B cell (primary cell): Measurements from ENCODE around the gene LDHAL6A. TPM values are rescaled to one million over a fixed set of nuclear protein-coding genes. Genes with fewer than 3 reads are reported as not detected.

Source experiments
- ATAC-seq: fragments of 200-7000 bp; cut with Tn5 transposase; one replicate; pipeline ENCODE4 v1.10.0; 2021; ENCODE audit warnings: low read depth, mild to moderate bottlenecking, moderate number of reproducible peaks, moderate library complexity
- CTCF ChIA-PET: fragments of 350-600 bp; sonication (Branson Sonifier 250); formaldehyde crosslinking; loops from one replicate; lab custom pipeline; 2021; ENCODE audit warnings: antibody characterized with exemption, inconsistent platforms; lab: Charles Lee
- POLR2A ChIA-PET: fragments of 350-600 bp; sonication (Branson Sonifier 250); formaldehyde crosslinking; loops from one replicate; lab custom pipeline; 2021; ENCODE audit warnings: antibody characterized with exemption; lab: Charles Lee
- DNase-seq: peaks from one replicate; pipeline ENCODE4 v3.0.0; 2013
- H2AFZ ChIP-seq: 2 replicates; pipeline ENCODE4 v1.6.1; 2012; ENCODE audit warnings: mild to moderate bottlenecking, low read depth, low read length; ENCODE audit not compliant: insufficient read depth, poor library complexity, severe bottlenecking
- H3K27ac ChIP-seq, 2 donors: 1 replicate in 1 of 2; 2 replicates in 1 of 2; pipeline ENCODE4 v1.5.1; 2012 to 2013; ENCODE audit warnings: low read length in 2 of 2, mild to moderate bottlenecking in 2 of 2, moderate library complexity in 1 of 2
- H3K27me3 ChIP-seq, 4 experiments: fragments of 200-600 bp in 1 of 4; sonication (generic) in 1 of 4; replicated peaks in 1 of 4; 1 replicate in 2 of 4; 2 replicates in 2 of 4; pipeline versions ENCODE4 v1.6.1 to v1.7.0; 2013 to 2016; ENCODE audit warnings: low read length in 3 of 4, mild to moderate bottlenecking in 2 of 4, mixed read lengths in 1 of 4, moderate library complexity in 1 of 4; ENCODE audit not compliant: insufficient read depth in 4 of 4, control insufficient read depth in 3 of 4; ENCODE audit errors: control extremely low read depth in 1 of 4
- H3K36me3 ChIP-seq, 2 experiments: replicated peaks in 1 of 2; 1 replicate in 1 of 2; 2 replicates in 1 of 2; pipeline versions ENCODE4 v1.6.1 to v1.7.1; 2013; ENCODE audit warnings: low read length in 1 of 2; ENCODE audit not compliant: insufficient read depth in 2 of 2, control insufficient read depth in 1 of 2; ENCODE audit errors: control extremely low read depth in 1 of 2, extremely low read depth in 1 of 2
- H3K4me1 ChIP-seq, 2 donors: fragments of 200-600 bp in 1 of 2; sonication (generic) in 1 of 2; 1 replicate in 1 of 2; 2 replicates in 1 of 2; pipeline versions ENCODE4 v1.5.1 to v1.6.1; 2013 to 2017; ENCODE audit warnings: low read length in 2 of 2; ENCODE audit not compliant: control insufficient read depth in 2 of 2, insufficient read depth in 2 of 2
- H3K4me2 ChIP-seq: replicated peaks from 2 replicates; pipeline ENCODE3; 2012; ENCODE audit warnings: mild to moderate bottlenecking, low read depth, low read length; ENCODE audit not compliant: poor library complexity, severe bottlenecking
- H3K4me3 ChIP-seq, 5 experiments: fragments of 200-600 bp in 1 of 5; sonication (generic) in 1 of 5; 1 replicate in 3 of 5; 2 replicates in 2 of 5; pipeline versions ENCODE4 v1.5.1 to v1.7.0; 2011 to 2016; ENCODE audit warnings: low read length in 4 of 5, mild to moderate bottlenecking in 4 of 5, low read depth in 2 of 5, control low read depth in 1 of 5, moderate library complexity in 1 of 5; ENCODE audit not compliant: insufficient read depth in 1 of 5; ENCODE audit errors: control extremely low read depth in 1 of 5, extremely low read depth in 1 of 5
- H3K79me2 ChIP-seq: fragments of 200-600 bp; sonication (generic); one replicate; pipeline ENCODE4 v1.6.0; 2016; ENCODE audit warnings: low read length; ENCODE audit not compliant: control insufficient read depth, insufficient read depth
- H3K9ac ChIP-seq: fragments of 200-600 bp; sonication (generic); 2 replicates; pipeline ENCODE4 v1.6.1; 2017; ENCODE audit warnings: mild to moderate bottlenecking, low read length, moderate library complexity
- H3K9me3 ChIP-seq, 3 donors: one replicate each; pipeline versions ENCODE4 v1.6.1 to v1.7.1; 2013; ENCODE audit warnings: low read length in 2 of 3; ENCODE audit not compliant: control insufficient read depth in 2 of 3, insufficient read depth in 1 of 3; ENCODE audit errors: control extremely low read depth in 1 of 3
- H4K20me1 ChIP-seq: 2 replicates; pipeline ENCODE4 v1.6.0; 2012; ENCODE audit warnings: mild to moderate bottlenecking, low read length; ENCODE audit not compliant: insufficient read depth, control insufficient read depth, poor library complexity, severe bottlenecking
- H3K27ac Mint-ChIP-seq: one replicate; pipeline ENCODE4 v1.8.0; 2021; ENCODE audit warnings: mixed read lengths
- H3K27me3 Mint-ChIP-seq: one replicate; pipeline ENCODE4 v1.8.0; 2021; ENCODE audit warnings: mixed read lengths
- H3K4me1 Mint-ChIP-seq: one replicate; pipeline ENCODE4 v1.8.0; 2021; ENCODE audit warnings: mixed read lengths
- H3K4me3 Mint-ChIP-seq: one replicate; pipeline ENCODE4 v1.8.0; 2021; ENCODE audit warnings: mixed read lengths
- H3K9me3 Mint-ChIP-seq: one replicate; pipeline ENCODE4 v1.8.0; 2022; ENCODE audit warnings: mixed read lengths; ENCODE audit not compliant: insufficient read depth
- EZH2 ChIP-seq: IDR thresholded peaks from 2 replicates; pipeline ENCODE4 v1.6.1; 2012; ENCODE audit warnings: borderline replicate concordance, low read depth, mild to moderate bottlenecking, moderate library complexity, low read length; ENCODE audit not compliant: insufficient read depth, poor library complexity, severe bottlenecking
- WGBS: methylation state at CpG from one replicate; pipeline ENCODE4 v1.1.5; 2013; ENCODE audit warnings: missing lambda C conversion rate; ENCODE audit not compliant: insufficient coverage; 5-methylcytosine and 5-hydroxymethylcytosine counted together
- intact Hi-C: fragments of 100-400 bp; cut with micrococcal nuclease; formaldehyde crosslinking; loops from one replicate; pipeline ENCODE4 v1.10.0; 2022
- polyA plus RNA-seq: library from polyadenylated mRNA; depleted of rRNA; stranded (reverse); fragments of >200 nt; gene quantifications from 2 replicates; pipeline ENCODE4 v1.2.3, GENCODE V29; 2012
- total RNA-seq, 2 donors: library from RNA; stranded (reverse); fragments of 120-200 nt in 1 of 2; gene quantifications; 1 replicate in 1 of 2; 2 replicates in 1 of 2; pipeline versions ENCODE4 v1.2.3 to v1.2.4, GENCODE V29; 2013 to 2022
- TF ChIP-seq, protein P1 (sequence below): fragments of 200-600 bp; IDR thresholded peaks from one replicate; pipeline ENCODE4 v1.8.0; 2022; ENCODE audit warnings: antibody characterized with exemption, mild to moderate bottlenecking

LDHAL6A gene
- total and polyA plus RNA-seq, 2 donors (not counting 1 experiment from before 2014, with no cell fraction given) = 0.12 to 0.27 TPM

DNA sequence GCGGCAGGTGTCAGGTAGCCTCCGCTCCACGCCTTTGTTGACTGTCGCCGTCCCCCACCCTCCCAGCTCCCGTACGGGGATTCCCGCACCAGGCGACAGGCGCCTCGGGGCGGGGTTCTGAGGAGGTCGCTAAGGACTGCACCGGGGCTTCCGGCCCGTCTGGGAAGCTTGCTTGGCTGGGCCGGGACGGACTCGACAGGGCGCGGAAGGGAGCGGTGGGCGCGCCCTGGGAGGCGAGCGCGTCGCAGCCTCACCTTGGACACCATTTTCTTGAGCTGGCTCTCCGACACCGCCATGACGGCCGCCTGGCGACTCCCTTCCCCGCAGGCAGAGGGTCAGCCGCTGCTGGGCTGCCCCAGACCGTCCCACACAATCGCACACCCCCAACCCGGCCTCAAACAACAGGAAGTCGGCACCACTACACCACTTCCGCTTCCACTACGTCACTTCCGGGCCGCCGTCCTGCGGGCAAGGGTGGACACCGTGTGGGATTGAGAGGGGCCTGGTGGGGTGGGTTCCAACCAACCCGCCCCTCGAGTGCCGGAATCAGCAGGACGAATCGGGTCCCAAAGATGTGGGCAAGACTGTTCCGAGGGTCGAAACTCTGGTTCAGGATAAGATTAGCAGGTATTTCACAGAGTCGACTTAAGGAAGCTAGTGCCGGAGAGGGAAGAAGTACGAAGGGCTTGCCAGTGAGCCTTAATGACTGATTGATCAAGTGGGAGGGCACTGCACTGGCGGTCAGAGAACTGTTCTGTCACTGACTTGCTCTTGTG is 71.1 kb downstream of the LDHAL6A start, which contains the start of gene TSG101:
TSS of gene TSG101 (minus strand) at position 422 of the 776 bp plus-strand sequence. CDS start at position 296, 126 bp downstream.
- Histone ChIP-seq H3K27me3 (no peaks in the 10 kb centered on the region), H3K9ac (peak within 1 kb of the TSS; percentile 88), H4K20me1 (peaks cover 11% of the 10 kb centered on the region), H3K9me3 (no peaks in the 10 kb centered on the region), H3K4me1 (peaks cover 14% of the 10 kb centered on the region in 2 donors), H3K27ac (peak within 1 kb of the TSS; percentile 97 to 99), H3K79me2 (peaks cover 52% of the 10 kb centered on the region), H3K4me3 (peak within 1 kb of the TSS; percentile 82 to 94 (median 84)), H2AFZ (peak within 1 kb of the TSS; percentile 83), H3K36me3 (peaks cover 0 to 10% of the 10 kb centered on the region in 2 experiments), H3K4me2 (peak within 1 kb of the TSS; percentile 76)
- CTCF ChIA-PET = interaction anchor here (0.9 to 1.5 kb wide), 4 partner anchors 107 to 411 kb away, joined by 3 to 5 read pairs (median 4); partner anchors contain the start of gene SPTY2D1
- TF ChIP-seq EZH2 = no peak
- TF ChIP-seq, protein P1, sequence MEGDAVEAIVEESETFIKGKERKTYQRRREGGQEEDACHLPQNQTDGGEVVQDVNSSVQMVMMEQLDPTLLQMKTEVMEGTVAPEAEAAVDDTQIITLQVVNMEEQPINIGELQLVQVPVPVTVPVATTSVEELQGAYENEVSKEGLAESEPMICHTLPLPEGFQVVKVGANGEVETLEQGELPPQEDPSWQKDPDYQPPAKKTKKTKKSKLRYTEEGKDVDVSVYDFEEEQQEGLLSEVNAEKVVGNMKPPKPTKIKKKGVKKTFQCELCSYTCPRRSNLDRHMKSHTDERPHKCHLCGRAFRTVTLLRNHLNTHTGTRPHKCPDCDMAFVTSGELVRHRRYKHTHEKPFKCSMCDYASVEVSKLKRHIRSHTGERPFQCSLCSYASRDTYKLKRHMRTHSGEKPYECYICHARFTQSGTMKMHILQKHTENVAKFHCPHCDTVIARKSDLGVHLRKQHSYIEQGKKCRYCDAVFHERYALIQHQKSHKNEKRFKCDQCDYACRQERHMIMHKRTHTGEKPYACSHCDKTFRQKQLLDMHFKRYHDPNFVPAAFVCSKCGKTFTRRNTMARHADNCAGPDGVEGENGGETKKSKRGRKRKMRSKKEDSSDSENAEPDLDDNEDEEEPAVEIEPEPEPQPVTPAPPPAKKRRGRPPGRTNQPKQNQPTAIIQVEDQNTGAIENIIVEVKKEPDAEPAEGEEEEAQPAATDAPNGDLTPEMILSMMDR = no peak
- Mint-ChIP-seq H3K4me3 (peak within 1 kb of the TSS; percentile 100), H3K27ac (peak within 1 kb of the TSS; percentile 99), H3K4me1 (peaks cover 45% of the 10 kb centered on the region), H3K9me3 (no peaks in the 10 kb centered on the region), H3K27me3 (no peaks in the 10 kb centered on the region)
- peak; percentile 82 for ATAC-seq
- intact Hi-C loops = loop anchor here (1.0 to 10.0 kb wide), 9 partner anchors 61 to 513 kb away; partner anchors contain the start of genes GTF2H1, HPS5, SAA2 and SAAL1
- 0% methylated on average over 51 of the region's 57 CpGs for WGBS
- POLR2A ChIA-PET = interaction anchor here (0.5 to 1.6 kb wide), 7 partner anchors 10 to 195 kb away, joined by 3 to 10 read pairs (median 4); partner anchors contain the start of genes LDHA and SPTY2D1
- DNase-seq = peak; percentile 98
